Glutamatergic neuron (in vitro differentiated cells): ENCODE data around the gene OR10A3. TPM values are rescaled to one million over a fixed set of nuclear protein-coding genes. Genes with fewer than 3 reads are reported as not detected.

Experiments used
- DNase-seq: peaks from one replicate; pipeline ENCODE4 v3.0.0; 2022
- H3K27ac Mint-ChIP-seq: one replicate; pipeline ENCODE4 v1.8.0; 2020; ENCODE audit warnings: mild to moderate bottlenecking, mixed read lengths, inconsistent platforms; ENCODE audit not compliant: unreplicated experiment
- H3K27me3 Mint-ChIP-seq: one replicate; pipeline ENCODE4 v1.8.0; 2020; ENCODE audit warnings: mild to moderate bottlenecking, moderate library complexity, mixed read lengths, inconsistent platforms; ENCODE audit not compliant: unreplicated experiment
- H3K36me3 Mint-ChIP-seq: one replicate; pipeline ENCODE4 v1.8.0; 2020; ENCODE audit warnings: mild to moderate bottlenecking, mixed read lengths, inconsistent platforms; ENCODE audit not compliant: unreplicated experiment
- H3K4me1 Mint-ChIP-seq: one replicate; pipeline ENCODE4 v1.8.0; 2020; ENCODE audit warnings: mild to moderate bottlenecking, low read depth, mixed read lengths, inconsistent platforms; ENCODE audit not compliant: unreplicated experiment
- H3K4me3 Mint-ChIP-seq: one replicate; pipeline ENCODE4 v1.8.0; 2020; ENCODE audit warnings: mild to moderate bottlenecking, mixed read lengths, inconsistent platforms; ENCODE audit not compliant: unreplicated experiment
- H3K9me3 Mint-ChIP-seq: one replicate; pipeline ENCODE4 v1.8.0; 2020; ENCODE audit warnings: mild to moderate bottlenecking, moderate library complexity, mixed read lengths, inconsistent platforms; ENCODE audit not compliant: unreplicated experiment
- total RNA-seq: library from RNA; stranded (reverse); fragmentation: NEBNext Ultra II Directional; extraction: Animal tissue kit (Norgen Biotek cat#: 25700); gene quantifications from one replicate; pipeline ENCODE4 v1.2.1, GENCODE V29; 2021; ENCODE audit not compliant: unreplicated experiment
- TF ChIP-seq, protein P1 (sequence below): fragments of 200-600 bp; sonication (generic); IDR thresholded peaks from one replicate; pipeline ENCODE4 v1.5.0; 2021; ENCODE audit not compliant: partially characterized antibody, unreplicated experiment

OR10A3 gene
- total RNA-seq, 1 donor from 2014 or later = not detected

DNA sequence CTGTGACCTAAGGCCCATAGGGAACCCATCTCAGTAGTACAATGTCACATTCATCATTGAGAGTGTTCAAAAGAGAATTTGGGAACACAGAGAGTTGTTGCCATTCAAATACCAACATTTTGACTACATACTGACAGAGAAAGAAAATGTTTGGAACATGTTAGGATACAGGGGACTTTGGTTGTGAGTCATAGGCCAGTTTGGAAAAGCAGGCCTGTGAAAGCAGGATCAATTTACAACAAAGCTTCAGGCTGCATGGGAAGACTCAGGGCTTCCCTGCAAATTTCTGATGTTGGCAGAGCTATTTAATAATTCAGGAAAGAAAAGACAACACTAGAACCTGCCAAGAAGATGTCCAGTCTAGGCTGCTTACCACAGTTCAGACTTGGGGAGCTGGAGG, 23.4 kb upstream of the OR10A3 start:
- H3K27me3 Mint-ChIP-seq = peaks cover 4% of the 10 kb centered on the region
- H3K4me3 Mint-ChIP-seq = no peak overlapping the region
- H3K4me1 Mint-ChIP-seq = no peaks in the 10 kb centered on the region
- no peak overlapping the region for H3K27ac Mint-ChIP-seq
- TF ChIP-seq, protein P1, sequence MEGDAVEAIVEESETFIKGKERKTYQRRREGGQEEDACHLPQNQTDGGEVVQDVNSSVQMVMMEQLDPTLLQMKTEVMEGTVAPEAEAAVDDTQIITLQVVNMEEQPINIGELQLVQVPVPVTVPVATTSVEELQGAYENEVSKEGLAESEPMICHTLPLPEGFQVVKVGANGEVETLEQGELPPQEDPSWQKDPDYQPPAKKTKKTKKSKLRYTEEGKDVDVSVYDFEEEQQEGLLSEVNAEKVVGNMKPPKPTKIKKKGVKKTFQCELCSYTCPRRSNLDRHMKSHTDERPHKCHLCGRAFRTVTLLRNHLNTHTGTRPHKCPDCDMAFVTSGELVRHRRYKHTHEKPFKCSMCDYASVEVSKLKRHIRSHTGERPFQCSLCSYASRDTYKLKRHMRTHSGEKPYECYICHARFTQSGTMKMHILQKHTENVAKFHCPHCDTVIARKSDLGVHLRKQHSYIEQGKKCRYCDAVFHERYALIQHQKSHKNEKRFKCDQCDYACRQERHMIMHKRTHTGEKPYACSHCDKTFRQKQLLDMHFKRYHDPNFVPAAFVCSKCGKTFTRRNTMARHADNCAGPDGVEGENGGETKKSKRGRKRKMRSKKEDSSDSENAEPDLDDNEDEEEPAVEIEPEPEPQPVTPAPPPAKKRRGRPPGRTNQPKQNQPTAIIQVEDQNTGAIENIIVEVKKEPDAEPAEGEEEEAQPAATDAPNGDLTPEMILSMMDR = no peak
- peaks cover 3% of the 10 kb centered on the region for H3K36me3 Mint-ChIP-seq
- peaks cover 4% of the 10 kb centered on the region for H3K9me3 Mint-ChIP-seq
- no peak for DNase-seq

DNA sequence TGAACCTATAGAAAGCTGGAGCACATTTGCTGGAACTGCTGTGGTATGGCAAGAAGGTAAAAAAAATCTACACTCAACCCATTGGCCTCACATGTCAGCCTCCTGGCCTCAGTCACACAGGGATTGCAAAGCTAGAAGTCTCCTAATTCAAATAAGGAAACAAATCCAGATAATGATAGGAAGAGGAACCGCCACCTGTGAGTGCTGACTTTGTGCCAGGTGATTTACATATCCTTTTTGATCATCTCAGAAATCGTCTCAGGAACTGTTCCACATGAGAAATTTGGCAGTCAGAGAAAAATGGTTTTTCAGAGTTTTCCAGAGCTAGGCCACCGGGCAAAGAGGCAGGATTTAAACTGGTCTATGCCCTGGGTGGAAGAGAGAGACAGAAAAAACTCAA, 22.8 kb upstream of the OR10A3 start:
- TF ChIP-seq, protein P1 = no peak
- Mint-ChIP-seq H3K36me3 (peaks cover 3% of the 10 kb centered on the region), H3K27ac (no peak overlapping the region), H3K27me3 (peaks cover 4% of the 10 kb centered on the region), H3K4me1 (no peaks in the 10 kb centered on the region), H3K4me3 (no peak overlapping the region), H3K9me3 (peaks cover 4% of the 10 kb centered on the region)
- no peak for DNase-seq

DNA sequence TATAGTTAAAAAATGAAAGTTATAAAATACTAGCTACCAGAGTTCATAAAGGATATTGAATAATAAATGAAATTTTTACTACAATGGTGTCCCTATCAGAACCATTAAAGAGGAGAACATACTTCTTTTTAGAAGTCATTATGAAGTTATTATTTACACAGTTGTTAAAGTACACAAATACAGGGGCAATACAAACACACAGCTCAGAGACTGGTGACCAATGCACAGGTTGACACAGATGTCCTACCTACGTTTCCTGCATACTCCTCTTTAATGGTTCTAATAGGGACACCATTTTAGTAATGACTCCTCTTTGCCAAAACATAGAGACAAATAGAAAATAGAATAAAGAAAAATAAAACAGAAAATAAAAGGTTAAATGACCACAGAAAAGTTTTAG, 13.7 kb upstream of the OR10A3 start:
- no peak overlapping the region for H3K4me3 Mint-ChIP-seq
- no peak for DNase-seq
- H3K9me3 Mint-ChIP-seq = no peaks in the 10 kb centered on the region
- H3K36me3 Mint-ChIP-seq = no peaks in the 10 kb centered on the region
- TF ChIP-seq, protein P1 = no peak
- H3K27ac Mint-ChIP-seq = no peak overlapping the region
- no peaks in the 10 kb centered on the region for H3K27me3 Mint-ChIP-seq
- no peaks in the 10 kb centered on the region for H3K4me1 Mint-ChIP-seq

DNA sequence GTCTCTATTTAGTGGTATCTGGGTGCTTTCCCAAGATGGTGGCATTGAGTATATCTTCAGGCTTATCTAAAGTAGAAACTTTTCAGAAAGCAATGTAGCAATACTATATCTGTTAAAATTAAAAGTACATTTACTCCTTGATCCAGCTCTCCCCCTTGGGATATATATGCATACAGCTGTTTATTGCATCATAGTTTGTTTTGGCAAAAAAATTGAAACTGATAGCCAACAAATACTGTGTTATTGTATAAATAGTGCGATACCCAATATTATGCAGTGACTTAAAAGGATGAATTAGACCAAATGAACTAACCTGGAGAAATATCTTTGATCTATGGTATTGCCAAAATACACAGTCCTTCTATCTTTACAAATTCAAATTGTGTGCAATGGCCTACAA, 8.4 kb upstream of the OR10A3 start:
- no peaks in the 10 kb centered on the region for H3K36me3 Mint-ChIP-seq
- H3K27ac Mint-ChIP-seq = no peak overlapping the region
- no peaks in the 10 kb centered on the region for H3K27me3 Mint-ChIP-seq
- no peaks in the 10 kb centered on the region for H3K4me1 Mint-ChIP-seq
- TF ChIP-seq, protein P1 = no peak
- no peak overlapping the region for H3K4me3 Mint-ChIP-seq
- DNase-seq = no peak
- no peaks in the 10 kb centered on the region for H3K9me3 Mint-ChIP-seq

DNA sequence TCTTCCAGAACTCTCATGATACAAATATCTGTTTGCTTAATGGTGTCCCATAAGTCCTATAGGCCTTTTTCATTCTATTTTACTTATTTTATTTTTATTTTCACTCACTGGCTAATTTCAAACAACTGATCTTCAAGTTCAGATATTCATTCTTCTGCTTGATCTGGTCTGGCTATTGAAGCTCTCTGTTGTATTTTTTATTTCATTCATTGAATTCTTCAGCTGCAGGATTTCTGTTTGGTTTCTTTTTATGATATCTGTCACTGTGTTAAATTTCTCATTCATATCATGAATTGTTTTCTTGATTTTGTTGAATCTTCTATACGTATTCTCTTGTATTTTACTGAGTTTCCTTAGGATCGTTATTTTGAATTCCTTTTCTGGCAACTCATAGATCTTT, 2.6 kb upstream of the OR10A3 start:
- Mint-ChIP-seq H3K4me3 (no peak overlapping the region), H3K27me3 (no peaks in the 10 kb centered on the region), H3K9me3 (no peaks in the 10 kb centered on the region), H3K27ac (no peak overlapping the region), H3K4me1 (no peaks in the 10 kb centered on the region), H3K36me3 (peaks cover 9% of the 10 kb centered on the region)
- no peak for DNase-seq
- TF ChIP-seq, protein P1 = no peak
